ENCODE results near the gene LRSAM1.
A peak's percentile ranks its signal among the peaks of the same experiment; 100 is the strongest.

GRCh38 chr9:127503947-127504886, 52.9 kb downstream of the LRSAM1 start:
- TF ChIP-seq POLR2AphosphoS5 (IDR thresholded peaks at IDR 0.05; ENCODE audit: control insufficient read depth, insufficient read depth, low read depth, low read length) (no peak), EZH2 (IDR thresholded peaks at IDR 0.05; ENCODE audit: borderline replicate concordance, low read depth, low read length) (no peak), ZZZ3 (IDR thresholded peaks at IDR 0.05) (no peak), KAT7 (CRISPR knock-in tag; IDR thresholded peaks at IDR 0.05; ENCODE audit: borderline replicate concordance) (no peak), RAD21 (CRISPR knock-in tag; conservative IDR thresholded peaks at IDR 0.05 in 1 of 2, IDR thresholded peaks at IDR 0.05 in 1 of 2) (peak; percentile 90 to 95)

Measured in K562 (cell line).